Stimulated activated CD8-positive, alpha-beta memory T cell treated with anti-CD3 and anti-CD28 coated beads, Interleukin-4, amount 100 ng/mL, for 1 hour (primary cell): ENCODE data around the gene LHX1.
A peak's percentile ranks its signal among the peaks of the same experiment; 100 is the strongest.

Source experiments
- DNase-seq, 2 donors: peaks; one replicate each; pipeline ENCODE4 v3.0.0-alpha.2; 2020; ENCODE audit warnings: low read depth in 2 of 2, low spot score in 1 of 2

Gene LHX1

DNA sequence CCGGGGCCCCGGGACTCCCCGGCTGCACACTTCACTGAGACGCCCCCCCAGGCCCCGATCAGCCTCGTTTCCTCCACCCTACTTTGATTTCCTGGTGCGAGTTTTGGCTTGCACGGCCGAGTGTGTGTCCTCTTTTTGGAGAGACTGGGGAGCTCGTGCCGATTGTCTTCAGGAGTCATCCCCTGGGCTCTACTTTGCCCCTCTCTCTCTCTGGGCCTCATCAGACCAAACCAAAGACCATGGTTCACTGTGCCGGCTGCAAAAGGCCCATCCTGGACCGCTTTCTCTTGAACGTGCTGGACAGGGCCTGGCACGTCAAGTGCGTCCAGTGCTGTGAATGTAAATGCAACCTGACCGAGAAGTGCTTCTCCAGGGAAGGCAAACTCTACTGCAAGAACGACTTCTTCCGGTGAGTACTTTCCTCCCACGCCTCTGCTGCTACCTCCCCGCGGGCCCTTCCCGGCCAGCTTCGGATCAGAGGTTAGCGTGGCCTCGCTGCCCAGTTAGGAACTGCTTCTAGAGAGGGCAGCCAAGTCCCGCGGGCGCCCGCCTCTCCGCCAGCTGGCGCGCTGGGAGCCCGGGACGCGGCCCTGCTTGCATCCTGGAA is 787 bp downstream of the LHX1 start:
- DNase-seq, result no peak

DNA sequence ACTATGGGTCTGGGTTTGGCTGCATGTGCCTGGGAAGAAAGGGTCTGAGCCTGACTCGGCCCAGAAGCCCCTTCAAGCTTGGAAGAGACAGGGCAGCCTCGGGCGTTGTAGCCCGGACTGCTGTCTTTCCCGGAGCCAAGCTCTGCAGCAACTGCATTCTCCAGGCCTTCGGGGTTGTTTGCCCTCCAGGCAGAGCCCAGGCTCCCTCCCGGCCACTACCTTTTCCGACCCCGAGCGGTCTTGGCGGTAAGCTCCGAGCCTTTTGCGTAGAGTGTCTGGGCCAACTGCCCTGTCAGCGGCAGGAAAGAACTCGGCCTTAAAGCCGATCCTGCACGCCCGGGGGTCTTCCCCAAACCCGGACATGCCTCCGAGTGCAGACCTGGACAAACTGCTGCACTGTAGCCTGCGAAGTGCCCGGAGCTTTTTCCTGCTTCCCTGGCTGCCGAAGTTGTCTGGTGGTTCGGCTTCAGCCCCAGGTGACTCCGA is 1.3 kb downstream of the LHX1 start:
- DNase-seq, result no peak

DNA sequence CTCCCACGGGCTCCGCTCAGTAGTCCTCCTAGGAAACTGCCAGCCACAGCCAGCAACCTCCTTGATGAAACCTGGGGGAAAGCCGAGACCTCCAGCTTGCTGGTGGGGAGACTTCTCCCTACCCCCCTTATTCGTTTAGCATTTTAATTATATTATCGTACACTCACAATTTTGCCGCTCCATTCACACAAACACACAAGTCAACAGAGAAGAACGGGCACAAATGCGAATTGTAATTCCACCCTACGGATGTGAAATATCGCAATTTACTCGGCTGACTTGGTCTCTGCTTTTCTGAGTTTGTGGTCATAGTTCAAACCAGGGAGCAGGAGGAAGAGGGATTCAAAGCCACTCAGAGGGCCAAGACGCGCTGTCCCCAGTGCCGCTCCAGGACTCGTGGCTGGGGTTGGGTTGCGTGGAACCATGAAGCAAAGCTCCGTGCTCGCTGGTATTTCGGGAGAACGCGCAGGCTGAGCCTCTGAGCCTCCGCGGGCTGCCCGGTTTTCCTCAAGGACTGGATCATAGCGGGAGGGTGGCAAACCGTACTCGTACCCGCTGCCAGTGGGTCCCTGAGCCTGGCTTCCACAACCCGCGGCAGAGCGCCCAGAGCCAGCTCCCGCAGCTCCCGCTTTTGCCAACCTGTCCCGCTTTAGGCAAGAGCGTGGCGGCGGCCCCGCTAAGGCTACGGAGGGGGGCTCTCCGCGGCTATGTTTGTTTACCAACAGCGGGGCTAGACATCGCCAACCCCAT is 2.0 kb downstream of the LHX1 start:
- no peak for DNase-seq

DNA sequence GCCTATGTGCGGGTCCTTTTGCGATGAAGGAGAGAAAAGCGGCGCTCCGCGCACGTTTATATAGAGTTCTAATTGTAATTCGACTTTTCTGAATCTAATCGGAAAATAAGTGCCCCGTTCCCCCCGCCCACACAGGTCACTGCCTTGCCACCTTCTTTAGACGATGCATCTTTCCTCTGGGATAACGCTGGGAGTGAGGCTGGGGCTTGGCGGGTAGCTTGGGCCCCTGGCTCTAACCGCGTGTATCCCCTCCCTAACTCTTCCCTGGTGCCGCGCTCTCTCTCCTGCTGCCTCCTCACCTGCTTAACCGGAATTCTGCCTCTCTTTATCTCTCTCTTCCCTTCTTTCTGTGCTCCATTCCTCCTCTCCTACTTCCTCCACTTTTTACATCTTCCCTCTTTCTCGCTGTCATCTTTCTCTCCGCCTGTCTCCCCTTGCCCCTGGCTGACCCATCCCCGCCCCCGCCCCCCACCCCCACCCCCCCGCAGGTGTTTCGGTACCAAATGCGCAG is 2.6 kb downstream of the LHX1 start:
- DNase-seq, result no peak

DNA sequence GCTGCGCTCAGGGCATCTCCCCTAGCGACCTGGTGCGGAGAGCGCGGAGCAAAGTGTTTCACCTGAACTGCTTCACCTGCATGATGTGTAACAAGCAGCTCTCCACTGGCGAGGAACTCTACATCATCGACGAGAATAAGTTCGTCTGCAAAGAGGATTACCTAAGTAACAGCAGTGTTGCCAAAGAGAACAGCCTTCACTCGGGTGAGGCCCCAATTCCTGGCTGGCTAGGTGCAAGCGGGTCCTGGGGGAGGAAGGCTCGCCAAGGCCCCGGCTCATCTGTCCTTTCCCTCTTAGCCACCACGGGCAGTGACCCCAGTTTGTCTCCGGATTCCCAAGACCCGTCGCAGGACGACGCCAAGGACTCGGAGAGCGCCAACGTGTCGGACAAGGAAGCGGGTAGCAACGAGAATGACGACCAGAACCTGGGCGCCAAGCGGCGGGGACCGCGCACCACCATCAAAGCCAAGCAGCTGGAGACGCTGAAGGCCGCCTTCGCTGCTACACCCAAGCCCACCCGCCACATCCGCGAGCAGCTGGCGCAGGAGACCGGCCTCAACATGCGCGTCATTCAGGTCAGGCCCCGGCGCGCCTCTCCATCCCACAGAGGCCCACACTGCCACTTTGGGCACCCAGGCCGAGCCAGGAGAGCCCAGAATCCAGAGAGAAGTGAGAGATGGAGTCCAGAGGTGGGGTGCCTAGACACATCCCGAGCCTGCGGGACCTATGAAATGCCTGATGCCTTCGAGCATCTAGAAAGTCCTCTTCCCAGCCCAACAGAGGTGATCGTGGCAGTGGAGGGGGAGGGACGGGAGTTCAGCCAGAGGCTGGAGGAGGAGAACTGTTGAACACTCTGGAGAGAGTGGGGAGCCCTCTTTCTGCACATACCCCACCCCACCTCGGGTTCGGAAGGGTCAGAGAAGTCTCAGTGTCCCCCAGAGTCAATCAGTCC is 3.3 kb downstream of the LHX1 start:
- DNase-seq, result no peak

DNA sequence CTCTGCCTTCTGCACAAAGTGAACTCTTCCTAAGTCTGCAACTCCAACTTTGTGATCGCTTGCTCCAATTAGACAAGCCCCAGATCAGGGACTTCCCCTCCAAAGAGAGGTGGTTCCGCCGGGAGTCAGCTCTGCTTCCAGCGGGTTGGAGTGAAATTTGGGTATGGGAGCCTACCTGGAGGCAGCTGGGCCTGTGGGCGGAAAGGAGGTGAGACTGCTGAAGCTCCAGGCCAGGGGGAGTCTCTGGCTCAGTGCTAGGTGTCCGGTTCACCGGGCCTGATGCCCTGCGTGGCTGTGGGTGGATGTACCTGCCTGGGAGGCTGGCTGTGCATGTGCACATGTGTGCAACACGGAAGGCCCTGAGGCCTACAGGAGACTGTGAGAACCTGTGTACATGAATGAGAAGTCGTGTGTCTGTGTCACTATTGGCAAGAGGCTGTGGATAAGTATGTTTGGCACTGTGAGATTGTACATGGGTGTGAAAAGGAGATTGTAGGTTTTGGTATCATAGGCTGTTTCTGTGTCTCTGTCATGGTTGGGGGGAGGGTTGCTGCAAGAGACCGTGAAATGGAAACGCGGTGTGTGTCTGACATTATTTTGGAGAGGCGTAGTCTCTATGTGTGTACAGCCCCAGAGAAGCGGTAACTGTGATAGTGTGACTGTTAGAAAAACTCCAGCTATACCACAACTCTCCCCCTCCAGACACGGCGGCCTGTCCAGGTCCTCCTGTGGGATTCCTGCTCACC is 4.2 kb downstream of the LHX1 start:
- DNase-seq, result no peak

DNA sequence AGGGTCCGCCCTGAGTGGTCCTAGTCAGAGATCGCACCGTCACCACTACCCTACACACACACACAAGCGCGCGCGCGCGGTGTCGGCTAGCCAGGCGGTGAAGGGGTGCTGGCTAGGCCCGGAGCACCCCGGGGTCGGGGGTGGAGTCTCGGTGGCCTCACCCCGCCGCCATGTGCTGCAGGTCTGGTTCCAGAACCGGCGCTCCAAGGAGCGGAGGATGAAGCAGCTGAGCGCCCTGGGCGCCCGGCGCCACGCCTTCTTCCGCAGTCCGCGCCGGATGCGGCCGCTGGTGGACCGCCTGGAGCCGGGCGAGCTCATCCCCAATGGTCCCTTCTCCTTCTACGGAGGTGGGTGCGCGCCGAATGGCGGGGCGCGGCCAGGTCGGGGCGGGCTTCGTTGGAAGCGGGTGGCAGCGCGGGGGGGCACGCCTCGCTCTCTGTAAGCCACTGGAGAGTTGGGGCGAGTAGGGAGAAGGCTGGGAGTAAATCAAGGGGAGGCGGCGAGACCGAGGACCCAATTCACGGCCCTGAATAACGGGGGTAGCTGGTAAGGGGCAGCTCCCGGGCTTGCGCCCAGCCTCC is 4.8 kb downstream of the LHX1 start:
- DNase-seq, result no peak

DNA sequence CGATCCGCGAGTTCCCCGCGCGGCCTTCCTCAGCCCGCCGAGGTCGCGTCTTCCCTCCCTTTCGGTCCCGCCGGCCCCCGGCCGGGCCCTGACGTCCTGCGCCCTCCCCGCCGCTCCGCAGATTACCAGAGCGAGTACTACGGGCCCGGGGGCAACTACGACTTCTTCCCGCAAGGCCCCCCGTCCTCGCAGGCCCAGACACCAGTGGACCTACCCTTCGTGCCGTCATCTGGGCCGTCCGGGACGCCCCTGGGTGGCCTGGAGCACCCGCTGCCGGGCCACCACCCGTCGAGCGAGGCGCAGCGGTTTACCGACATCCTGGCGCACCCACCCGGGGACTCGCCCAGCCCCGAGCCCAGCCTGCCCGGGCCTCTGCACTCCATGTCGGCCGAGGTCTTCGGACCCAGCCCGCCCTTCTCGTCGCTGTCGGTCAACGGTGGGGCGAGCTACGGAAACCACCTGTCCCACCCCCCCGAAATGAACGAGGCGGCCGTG is 5.4 kb downstream of the LHX1 start:
- no peak for DNase-seq

DNA sequence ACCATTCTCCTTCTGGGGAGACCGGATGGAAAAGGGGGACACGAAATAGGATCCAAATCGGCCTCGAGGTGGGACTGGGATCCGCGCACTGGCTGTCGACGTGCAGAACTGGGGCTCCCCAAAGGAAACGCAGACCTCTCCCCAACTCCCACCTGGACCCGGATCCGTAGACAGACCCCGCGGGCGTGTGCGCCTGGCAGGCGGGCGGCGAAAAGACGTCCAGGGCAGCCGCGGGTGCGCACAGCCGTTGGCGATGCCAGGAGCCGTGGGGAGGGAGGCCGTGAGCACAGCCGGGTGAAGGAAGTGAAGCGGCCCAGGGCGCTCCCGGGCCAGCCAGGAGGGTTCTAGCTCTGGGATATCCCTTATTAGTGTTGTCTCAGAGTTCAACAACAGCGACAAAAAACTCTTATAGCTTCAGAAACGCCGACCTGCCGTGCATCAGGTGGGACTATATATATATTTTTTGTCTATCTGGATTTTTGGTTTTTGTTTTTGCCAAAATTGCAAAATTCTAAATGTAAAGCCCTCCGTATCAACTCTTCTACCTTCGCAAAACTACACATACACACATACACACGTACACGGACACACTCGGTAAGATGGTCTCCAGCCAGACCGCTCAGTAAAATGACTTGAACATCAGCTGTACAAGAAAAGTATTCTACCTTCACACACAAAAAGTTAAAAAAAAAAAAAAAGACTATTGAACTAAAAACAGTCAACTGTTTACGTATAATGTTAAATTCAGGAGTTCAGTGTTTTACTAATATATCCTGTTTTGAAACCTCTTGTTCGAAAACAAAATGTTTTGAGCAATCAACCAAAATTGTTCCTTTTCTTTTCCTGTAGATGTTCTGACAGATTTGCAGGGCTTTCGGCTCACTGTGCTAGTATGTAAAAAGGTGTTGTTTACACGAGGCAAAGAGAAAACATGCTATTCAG is 6.2 kb downstream of the LHX1 start:
- no peak for DNase-seq

DNA sequence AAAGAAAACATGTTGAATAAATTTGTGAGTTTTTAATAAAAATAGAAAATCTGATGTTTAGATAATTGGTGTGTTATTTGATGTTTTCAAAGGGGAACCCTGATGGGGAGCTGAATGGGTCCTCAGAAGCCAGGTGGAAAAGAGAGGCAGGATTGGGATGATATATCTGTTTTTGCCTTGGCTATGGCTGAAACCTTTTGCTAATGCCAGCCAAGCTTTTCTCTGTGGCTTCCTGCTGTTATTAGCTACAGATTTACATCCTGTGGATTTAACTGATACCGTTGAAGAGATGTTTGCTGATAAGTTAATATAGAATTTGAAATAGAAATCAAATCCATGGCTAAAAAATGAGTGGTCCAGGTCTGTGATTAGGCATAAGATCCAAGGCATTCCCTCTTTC is 7.3 kb downstream of the LHX1 start:
- no peak for DNase-seq

DNA sequence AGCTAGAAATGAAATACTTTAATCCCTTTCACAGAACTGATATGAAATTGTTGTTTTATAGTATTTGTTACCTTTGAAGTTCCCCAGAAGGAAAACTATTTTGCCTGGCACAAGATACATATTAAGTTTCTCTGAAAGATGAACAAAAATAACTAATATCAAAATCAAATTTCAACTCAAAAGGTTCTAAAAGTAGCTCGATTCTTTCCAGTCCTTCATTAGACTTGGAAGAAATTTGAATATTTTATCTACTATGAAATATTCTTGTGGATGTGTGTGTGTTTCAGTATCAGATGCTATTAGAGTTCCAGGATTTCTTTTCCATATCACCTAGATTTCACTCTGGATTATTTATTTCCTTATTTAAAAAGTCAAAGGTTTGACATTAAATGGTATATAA is 7.9 kb downstream of the LHX1 start:
- no peak for DNase-seq

DNA sequence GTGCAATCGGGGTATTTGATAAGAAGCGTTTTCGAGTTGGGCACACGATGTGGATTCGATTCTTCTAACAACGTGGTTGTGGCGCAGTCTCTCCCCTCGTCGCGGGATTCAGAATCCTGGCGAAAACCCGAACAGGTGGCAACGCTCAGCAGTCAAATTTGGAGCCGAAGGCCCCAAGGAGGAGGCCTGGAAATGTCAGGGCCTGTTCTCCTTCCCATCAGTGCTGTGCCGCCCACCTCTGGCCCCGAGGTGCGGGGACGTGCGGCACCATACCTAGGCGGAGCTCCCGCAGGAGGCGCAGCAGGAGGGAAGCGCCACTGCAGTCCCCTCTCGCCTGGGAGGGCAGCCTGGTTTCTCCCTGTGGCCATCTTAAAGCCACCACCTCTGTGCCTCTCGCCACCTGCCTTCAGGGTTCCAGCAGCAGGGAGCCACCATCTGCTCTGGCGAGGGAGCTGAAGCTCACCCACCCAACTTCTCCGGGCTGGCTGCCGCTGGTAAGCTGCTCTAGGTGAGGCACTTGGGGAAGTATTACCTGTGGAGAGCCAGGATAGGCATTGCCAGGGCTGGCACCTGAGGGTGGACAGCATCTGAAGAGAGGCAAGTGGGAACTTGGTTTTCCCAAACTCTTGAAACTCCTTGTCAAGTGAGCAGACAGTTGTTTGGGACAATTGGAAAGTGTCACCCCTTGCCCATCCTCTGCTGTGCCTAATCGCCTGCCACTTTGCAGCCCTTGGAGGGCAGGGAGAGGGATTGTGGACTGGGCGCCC is 8.9 kb downstream of the LHX1 start:
- DNase-seq, result no peak

DNA sequence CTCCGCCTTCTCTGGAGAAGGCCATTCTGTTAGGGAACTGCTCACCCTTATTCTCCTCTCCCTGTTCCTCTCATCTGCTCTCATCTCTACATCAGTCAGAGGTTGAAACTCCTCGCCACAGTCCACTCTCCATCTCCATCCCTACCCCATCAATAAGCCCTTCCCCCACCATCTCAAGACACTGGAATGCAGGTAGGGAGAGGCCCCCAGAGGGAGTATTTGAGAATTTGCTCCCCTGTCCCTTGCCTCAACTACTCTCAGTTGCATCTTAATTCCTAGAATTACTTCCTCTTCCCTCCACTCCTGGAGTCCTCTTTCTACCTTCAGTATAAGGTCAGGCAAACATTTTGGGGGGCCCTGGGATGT is 9.4 kb downstream of the LHX1 start:
- DNase-seq, result no peak

DNA sequence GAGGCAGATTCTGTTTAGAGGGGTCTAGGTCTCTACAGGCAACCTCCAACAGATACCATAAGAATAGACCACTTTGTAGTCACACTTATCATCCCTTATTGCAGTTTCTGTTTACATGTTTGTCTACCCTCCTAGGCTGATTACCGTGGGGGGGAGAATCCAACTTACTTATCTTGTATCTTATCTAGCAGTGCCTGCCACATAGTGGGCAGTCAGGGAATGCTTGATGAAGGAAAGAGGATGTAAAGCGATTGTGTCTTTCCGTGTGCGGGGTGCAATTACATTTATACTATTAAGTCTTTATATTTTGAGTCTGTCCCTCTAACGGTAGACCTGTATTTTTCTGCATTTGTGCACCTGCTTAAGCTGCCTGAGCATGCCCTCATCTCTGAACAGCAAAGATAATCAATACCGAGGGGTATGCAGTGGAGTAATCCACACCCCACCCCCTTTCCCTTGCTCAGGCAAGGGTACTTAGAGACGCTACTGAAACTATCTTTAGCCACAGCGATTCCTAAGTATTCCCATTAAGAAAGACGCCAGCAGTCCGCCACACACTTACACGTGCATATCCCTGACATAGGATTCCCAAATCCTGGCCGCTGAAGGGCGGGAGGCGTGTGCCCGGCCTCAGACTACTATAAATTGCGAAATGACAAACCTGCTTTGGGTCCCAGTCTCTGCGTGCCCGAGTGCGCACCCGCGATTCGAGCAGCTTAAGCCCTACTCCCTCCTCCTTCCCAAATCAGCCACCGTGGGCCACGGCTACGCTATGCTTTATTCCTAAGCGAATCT is 10.8 kb downstream of the LHX1 start:
- DNase-seq, result no peak

DNA sequence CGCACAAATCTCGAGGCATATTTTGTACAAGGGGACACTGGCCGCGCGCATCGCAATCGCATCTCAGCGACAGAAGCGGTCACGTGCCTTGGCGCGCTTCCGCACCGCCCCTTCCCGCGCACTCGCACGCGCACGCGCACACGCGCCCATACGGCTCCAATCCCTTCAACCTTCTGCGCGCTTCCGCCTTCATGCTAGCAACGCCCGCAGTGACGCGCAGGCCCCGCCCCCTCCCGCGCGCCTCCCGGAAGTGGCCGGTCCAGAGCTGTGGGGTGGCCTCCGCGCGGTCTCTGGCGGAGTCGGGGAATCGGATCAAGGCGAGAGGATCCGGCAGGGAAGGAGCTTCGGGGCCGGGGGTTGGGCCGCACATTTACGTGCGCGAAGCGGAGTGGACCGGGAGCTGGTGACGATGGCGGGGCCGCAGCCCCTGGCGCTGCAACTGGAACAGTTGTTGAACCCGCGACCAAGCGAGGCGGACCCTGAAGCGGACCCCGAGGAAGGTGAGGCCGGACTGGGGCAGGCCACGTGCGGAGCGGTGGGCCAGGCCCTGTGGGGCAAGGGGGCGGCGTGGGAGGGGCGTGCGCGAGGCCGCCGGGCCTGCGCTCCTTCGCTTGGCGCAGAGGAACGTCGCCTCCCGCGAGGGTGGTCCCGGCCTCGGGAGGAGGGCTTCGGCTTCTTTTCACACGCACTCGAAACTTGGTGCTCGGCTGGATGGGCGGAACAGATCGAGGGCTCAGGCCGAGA is 11.6 kb downstream of the LHX1 start, which contains the start of gene AATF:
AATF (plus strand) TSS at position 238 of the 744 bp plus-strand sequence; CDS start at position 410, 172 bp downstream.
- peak; percentile 91 to 93 for DNase-seq

DNA sequence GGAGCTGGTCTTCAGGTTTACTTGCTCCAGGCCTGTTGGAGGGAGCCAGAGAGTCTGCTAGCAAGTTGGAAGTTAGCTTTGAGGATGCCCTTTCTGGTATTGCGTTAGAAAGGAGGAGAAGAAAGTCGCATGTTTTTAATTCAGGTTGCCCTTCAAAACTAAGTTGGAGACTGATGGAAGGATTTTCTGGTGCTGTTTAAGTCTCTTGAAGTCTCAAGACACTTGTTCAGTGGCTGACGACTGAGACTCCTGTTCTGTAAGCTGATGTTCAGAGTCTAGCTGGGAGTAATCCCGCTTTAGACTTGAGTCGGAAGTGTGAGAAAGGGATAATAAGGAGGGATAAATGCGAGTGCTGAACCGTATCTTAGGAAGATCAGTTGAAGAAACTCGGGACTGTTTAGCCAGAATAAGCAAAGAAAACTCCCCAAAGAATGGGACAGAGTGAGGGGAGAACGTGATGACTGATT is 12.2 kb downstream of the LHX1 start:
- DNase-seq, result no peak

DNA sequence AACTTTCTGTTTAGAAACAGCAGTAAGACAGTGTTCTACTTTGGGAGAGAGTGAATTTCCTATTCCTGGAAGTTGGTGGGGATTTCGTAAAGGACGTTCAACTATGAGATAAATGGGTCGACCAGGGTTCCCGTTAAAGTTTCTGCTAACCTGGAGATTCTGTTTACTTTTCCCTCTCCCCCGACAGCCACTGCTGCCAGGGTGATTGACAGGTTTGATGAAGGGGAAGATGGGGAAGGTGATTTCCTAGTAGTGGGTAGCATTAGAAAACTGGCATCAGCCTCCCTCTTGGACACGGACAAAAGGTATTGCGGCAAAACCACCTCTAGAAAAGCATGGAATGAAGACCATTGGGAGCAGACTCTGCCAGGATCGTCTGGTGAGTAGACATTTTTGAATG is 12.8 kb downstream of the LHX1 start:
- DNase-seq, result no peak
